Thoracic aorta (tissue), 2 donors: ENCODE data around the gene COL4A4. TPM values are rescaled to one million over a fixed set of nuclear protein-coding genes. Genes with fewer than 3 reads are reported as not detected.

Source experiments
- ATAC-seq: fragments of 150-250 bp; one replicate; pipeline ENCODE4 v1.8.0; 2017; ENCODE audit warnings: low read depth; ENCODE audit not compliant: insufficient number of reproducible peaks, low FRiP score
- DNase-seq: peaks from one replicate; pipeline ENCODE4 v3.0.0-alpha.2; 2020; ENCODE audit warnings: low spot score
- H3K27ac ChIP-seq, 2 donors: fragments of 200-600 bp; sonication (generic); 1 replicate in 1 of 2; 2 replicates in 1 of 2; pipeline ENCODE4 v1.5.1; 2016; ENCODE audit warnings: mild to moderate bottlenecking in 2 of 2, moderate library complexity in 2 of 2
- H3K27me3 ChIP-seq: fragments of 200-600 bp; sonication (generic); replicated peaks from 2 replicates; pipeline ENCODE4 v1.6.0; 2016; ENCODE audit warnings: mild to moderate bottlenecking; ENCODE audit not compliant: insufficient read depth
- H3K36me3 ChIP-seq: fragments of 200-600 bp; sonication (generic); one replicate; pipeline ENCODE4 v1.5.1; 2016
- H3K4me1 ChIP-seq, 2 donors: fragments of 200-600 bp; sonication (generic); 1 replicate in 1 of 2; 2 replicates in 1 of 2; pipeline versions ENCODE4 v1.5.1 to v1.6.0; 2016; ENCODE audit warnings: low read depth in 2 of 2, mild to moderate bottlenecking in 1 of 2; ENCODE audit not compliant: control insufficient read depth in 1 of 2
- H3K4me3 ChIP-seq: fragments of 200-600 bp; sonication (generic); 2 replicates; pipeline ENCODE4 v1.5.1; 2016; ENCODE audit warnings: mild to moderate bottlenecking
- H3K9me3 ChIP-seq: fragments of 200-600 bp; sonication (generic); 2 replicates; pipeline ENCODE4 v1.5.1; 2016
- total RNA-seq, 2 donors: library from RNA; depleted of rRNA; stranded (reverse); fragments of >200 nt; gene quantifications; one replicate each; pipeline versions ENCODE4 v1.1.0 to v1.2.3, GENCODE V29; 2016
- TF ChIP-seq, protein P1 (sequence below): fragments of 200-600 bp; sonication (generic); IDR thresholded peaks from one replicate; pipeline ENCODE4 v1.5.1; 2019; ENCODE audit warnings: antibody characterized with exemption

Gene COL4A4
- total RNA-seq, 2 donors from 2014 or later = 17.2 to 34.0 TPM

DNA sequence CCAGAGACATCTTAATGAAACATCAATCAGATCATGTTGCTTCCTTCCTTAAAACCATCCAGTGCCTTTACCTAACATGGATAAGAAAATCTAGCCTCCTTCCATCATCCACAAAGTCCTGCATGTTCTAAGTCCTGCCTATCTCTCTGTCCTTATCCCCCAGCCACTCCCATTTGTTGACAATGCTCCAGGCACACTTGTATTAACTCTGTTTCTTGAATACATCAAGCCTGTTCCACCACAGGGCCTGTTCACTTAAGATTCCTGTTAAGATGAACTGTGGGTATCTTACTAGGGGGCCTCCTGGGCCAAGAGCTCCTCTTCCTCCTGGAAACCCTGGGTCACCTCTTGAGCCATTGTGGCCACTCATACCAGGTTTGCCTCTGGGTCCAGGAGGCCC lies 45.7 kb downstream of the COL4A4 start:
- no peaks in the 10 kb centered on the region for H3K4me1 ChIP-seq
- H3K27ac ChIP-seq = no peak overlapping the region
- ATAC-seq (no peak), DNase-seq (no peak)
- H3K9me3 ChIP-seq = no peaks in the 10 kb centered on the region
- peaks cover 6% of the 10 kb centered on the region for H3K36me3 ChIP-seq
- no peak overlapping the region for H3K4me3 ChIP-seq
- no peaks in the 10 kb centered on the region for H3K27me3 ChIP-seq
- TF ChIP-seq, protein P1, sequence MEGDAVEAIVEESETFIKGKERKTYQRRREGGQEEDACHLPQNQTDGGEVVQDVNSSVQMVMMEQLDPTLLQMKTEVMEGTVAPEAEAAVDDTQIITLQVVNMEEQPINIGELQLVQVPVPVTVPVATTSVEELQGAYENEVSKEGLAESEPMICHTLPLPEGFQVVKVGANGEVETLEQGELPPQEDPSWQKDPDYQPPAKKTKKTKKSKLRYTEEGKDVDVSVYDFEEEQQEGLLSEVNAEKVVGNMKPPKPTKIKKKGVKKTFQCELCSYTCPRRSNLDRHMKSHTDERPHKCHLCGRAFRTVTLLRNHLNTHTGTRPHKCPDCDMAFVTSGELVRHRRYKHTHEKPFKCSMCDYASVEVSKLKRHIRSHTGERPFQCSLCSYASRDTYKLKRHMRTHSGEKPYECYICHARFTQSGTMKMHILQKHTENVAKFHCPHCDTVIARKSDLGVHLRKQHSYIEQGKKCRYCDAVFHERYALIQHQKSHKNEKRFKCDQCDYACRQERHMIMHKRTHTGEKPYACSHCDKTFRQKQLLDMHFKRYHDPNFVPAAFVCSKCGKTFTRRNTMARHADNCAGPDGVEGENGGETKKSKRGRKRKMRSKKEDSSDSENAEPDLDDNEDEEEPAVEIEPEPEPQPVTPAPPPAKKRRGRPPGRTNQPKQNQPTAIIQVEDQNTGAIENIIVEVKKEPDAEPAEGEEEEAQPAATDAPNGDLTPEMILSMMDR = no peak

DNA sequence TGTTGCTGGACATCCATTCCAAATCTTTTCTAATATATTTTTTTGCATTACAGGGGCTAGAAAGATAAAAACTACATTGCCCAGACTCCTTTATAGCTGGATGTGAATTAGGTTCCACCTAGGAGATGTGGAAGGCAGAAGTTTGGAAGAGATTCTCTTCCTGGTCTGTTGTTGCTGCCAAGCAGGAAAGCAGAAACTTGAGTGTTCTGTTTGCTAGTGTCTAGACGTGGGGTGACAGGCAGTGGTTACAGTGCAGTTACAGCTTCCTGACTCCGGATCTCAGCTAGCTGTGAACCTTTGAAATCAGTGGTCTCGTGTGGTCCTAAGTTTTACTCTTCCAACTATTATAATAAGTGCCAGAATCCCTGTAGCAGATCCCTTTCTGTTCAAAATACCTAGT lies 46.2 kb downstream of the COL4A4 start:
- Histone ChIP-seq H3K27me3 (no peaks in the 10 kb centered on the region), H3K36me3 (peaks cover 6% of the 10 kb centered on the region), H3K4me1 (no peaks in the 10 kb centered on the region), H3K27ac (no peak overlapping the region), H3K4me3 (no peak overlapping the region), H3K9me3 (no peaks in the 10 kb centered on the region)
- TF ChIP-seq, protein P1 = no peak
- DNase-seq = no peak
- no peak for ATAC-seq

DNA sequence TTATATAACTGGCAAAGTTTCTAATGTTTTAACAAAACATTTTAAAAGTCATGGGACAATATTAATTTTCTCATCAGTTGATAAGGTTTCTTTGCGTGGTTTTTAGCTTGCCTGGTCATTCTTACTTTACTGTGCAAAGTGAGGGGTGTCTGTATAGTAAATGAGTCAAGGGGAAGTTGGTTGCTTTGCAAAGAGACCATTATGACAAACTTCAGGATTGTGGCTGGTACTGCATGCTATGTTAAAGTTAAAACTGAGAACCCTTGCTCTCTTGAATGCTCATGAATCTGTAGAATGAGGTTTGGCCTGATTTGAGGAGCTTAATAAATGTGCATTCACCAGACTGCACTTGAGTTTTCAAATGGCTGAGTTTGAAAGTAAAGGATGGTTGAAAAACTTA lies 47.0 kb downstream of the COL4A4 start:
- no peak for DNase-seq
- no peaks in the 10 kb centered on the region for H3K27me3 ChIP-seq
- no peak overlapping the region for H3K27ac ChIP-seq
- no peak for ATAC-seq
- no peaks in the 10 kb centered on the region for H3K4me1 ChIP-seq
- TF ChIP-seq, protein P1 = no peak
- no peak overlapping the region for H3K4me3 ChIP-seq
- H3K36me3 ChIP-seq = peaks cover 6% of the 10 kb centered on the region
- no peaks in the 10 kb centered on the region for H3K9me3 ChIP-seq

DNA sequence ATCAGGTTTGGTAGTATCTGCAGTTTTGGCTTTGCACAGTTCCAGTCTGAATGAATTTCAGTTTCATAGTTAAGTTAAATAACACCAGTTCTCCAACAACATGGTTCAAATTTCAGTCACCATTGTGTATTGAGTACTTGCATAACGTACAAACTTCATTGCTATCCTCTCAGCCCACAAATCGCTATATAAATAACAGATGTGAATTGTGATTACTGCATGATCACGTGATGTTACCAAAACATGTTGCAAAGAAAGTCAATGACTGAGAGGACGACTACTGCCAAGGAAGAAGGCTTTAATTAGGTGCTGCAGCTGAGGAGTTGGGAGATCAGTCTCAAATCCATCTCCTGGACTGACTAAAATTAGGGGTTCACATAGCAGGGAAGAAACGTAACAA lies 48.2 kb downstream of the COL4A4 start:
- peaks cover 6% of the 10 kb centered on the region for H3K36me3 ChIP-seq
- no peaks in the 10 kb centered on the region for H3K27me3 ChIP-seq
- TF ChIP-seq, protein P1 = no peak
- no peak overlapping the region for H3K27ac ChIP-seq
- no peak overlapping the region for H3K4me3 ChIP-seq
- H3K4me1 ChIP-seq = no peaks in the 10 kb centered on the region
- H3K9me3 ChIP-seq = no peaks in the 10 kb centered on the region
- no peak for DNase-seq
- ATAC-seq = no peak

DNA sequence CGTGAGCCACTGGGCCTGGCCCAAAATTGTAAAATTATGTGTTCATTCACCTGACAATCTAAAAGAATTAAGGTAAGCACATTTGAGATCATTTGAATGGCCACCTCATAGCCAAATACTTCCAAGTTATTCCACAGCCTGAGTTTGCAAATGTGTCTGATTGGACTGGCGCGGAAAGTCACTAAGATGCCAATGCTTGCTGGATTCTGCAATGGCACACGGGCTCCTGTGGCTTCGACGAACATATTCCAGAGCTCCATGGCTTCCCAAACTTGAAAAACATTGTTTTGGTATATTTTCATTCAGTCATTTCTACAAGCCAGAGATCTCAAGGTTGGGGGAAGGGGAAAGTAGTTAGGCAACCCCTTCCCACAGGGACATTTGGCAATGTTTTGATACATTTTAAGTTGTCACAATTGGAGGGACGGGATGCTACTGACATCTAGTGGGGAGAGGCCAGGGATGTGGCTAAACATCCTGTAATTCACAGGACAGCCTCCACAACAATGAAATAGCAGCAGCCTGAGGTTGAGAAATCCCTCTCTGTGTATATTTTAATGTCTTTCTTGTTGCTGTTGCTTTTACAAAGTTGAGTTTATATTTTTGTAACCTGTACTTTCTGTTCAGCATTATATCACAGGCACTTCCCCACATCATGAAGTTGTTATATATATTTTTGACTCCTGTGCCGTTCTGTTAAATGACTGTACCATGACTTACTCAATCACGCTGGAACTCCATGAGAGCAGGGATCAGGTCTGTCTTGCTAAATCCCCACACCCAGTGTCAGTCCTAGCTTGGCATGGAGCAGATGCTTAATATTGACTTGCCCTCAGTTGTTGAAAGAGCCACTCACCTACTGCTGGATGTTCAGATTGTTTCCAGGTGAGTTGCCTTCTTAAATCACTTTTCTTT lies 56.9 kb downstream of the COL4A4 start:
- Histone ChIP-seq H3K27ac (no peak overlapping the region), H3K9me3 (no peaks in the 10 kb centered on the region), H3K36me3 (peaks cover 11% of the 10 kb centered on the region), H3K4me3 (no peak overlapping the region), H3K27me3 (no peaks in the 10 kb centered on the region), H3K4me1 (no peaks in the 10 kb centered on the region)
- DNase-seq (no peak), ATAC-seq (no peak)
- TF ChIP-seq, protein P1 = no peak
